Smooth muscle cell (in vitro differentiated cells): ENCODE data around the gene CROCC2. TPM values are rescaled to one million over a fixed set of nuclear protein-coding genes. Genes with fewer than 3 reads are reported as not detected.

Experiments
- DNase-seq: peaks from one replicate; lab custom pipeline; 2025; ENCODE audit not compliant: unreplicated experiment; lab: John Stamatoyannopoulos, UW
- H2AFZ ChIP-seq: fragments of 200-600 bp; sonication (generic); 2 replicates; pipeline ENCODE4 v1.6.0; 2016; ENCODE audit warnings: antibody characterized with exemption, low read depth, mild to moderate bottlenecking
- H3F3A ChIP-seq: fragments of 200-600 bp; sonication (generic); 2 replicates; pipeline ENCODE4 v1.6.0; 2017; ENCODE audit warnings: antibody characterized with exemption, low read depth
- H3K27ac ChIP-seq: fragments of 200-600 bp; sonication (generic); 2 replicates; pipeline ENCODE4 v1.5.1; 2016; ENCODE audit warnings: low read depth, mild to moderate bottlenecking
- H3K27me3 ChIP-seq: fragments of 200-600 bp; sonication (generic); 2 replicates; pipeline ENCODE4 v1.6.1; 2016; ENCODE audit warnings: low read depth, mild to moderate bottlenecking
- H3K36me3 ChIP-seq: fragments of 200-600 bp; sonication (generic); 2 replicates; pipeline ENCODE4 v1.5.1; 2016; ENCODE audit warnings: low read depth
- H3K4me1 ChIP-seq: fragments of 200-600 bp; sonication (generic); 2 replicates; pipeline ENCODE4 v1.5.1; 2016; ENCODE audit warnings: low read depth
- H3K4me2 ChIP-seq: fragments of 200-600 bp; sonication (generic); 2 replicates; pipeline ENCODE4 v1.6.0; 2016; ENCODE audit warnings: mild to moderate bottlenecking
- H3K4me3 ChIP-seq: fragments of 200-600 bp; sonication (generic); 2 replicates; pipeline ENCODE4 v1.5.1; 2016; ENCODE audit warnings: mild to moderate bottlenecking
- H3K79me2 ChIP-seq: fragments of 200-600 bp; sonication (generic); 2 replicates; pipeline ENCODE4 v1.6.0; 2016; ENCODE audit warnings: low read depth, mild to moderate bottlenecking
- H3K9ac ChIP-seq: fragments of 200-600 bp; sonication (generic); 2 replicates; pipeline ENCODE4 v1.6.0; 2016; ENCODE audit warnings: low read depth
- H3K9me3 ChIP-seq: fragments of 200-600 bp; sonication (generic); replicated peaks from 2 replicates; pipeline ENCODE4 v1.5.1; 2016; ENCODE audit warnings: low read depth
- H4K20me1 ChIP-seq: fragments of 200-600 bp; sonication (generic); 2 replicates; pipeline ENCODE4 v1.6.0; 2016; ENCODE audit warnings: low read depth
- CTCF ChIP-seq: fragments of 200-600 bp; sonication (generic); IDR thresholded peaks from 2 replicates; pipeline ENCODE4 v1.5.1; 2017; ENCODE audit warnings: borderline replicate concordance, mild to moderate bottlenecking, antibody characterized with exemption; ENCODE audit not compliant: insufficient read depth, poor library complexity, severe bottlenecking
- WGBS: methylation state at CpG from one replicate; pipeline ENCODE4 v1.1.7; 2016; ENCODE audit warnings: low lambda C conversion rate; 5-methylcytosine and 5-hydroxymethylcytosine counted together
- polyA plus RNA-seq: library from polyadenylated mRNA; unstranded; fragments of >200 nt; fragmentation: Nextera tagmentation; extraction: Ambion mirVana; gene quantifications from 2 replicates; pipeline ENCODE4 v1.2.1, GENCODE V29; 2016
- total RNA-seq: library from RNA; depleted of rRNA; stranded (reverse); fragments of >200 nt; gene quantifications from 2 replicates; pipeline ENCODE4 v1.2.3, GENCODE V29; 2014

The CROCC2 gene
- total and polyA plus RNA-seq, 2 experiments from 2014 or later = not detected

- WGBS = 74% methylated on average over 5 of the region's 5 CpGs
- Histone ChIP-seq H2AFZ (no peak overlapping the region), H3K79me2 (no peaks in the 10 kb centered on the region), H3K4me3 (no peak overlapping the region), H3K4me1 (no peaks in the 10 kb centered on the region), H3K27me3 (peaks cover 51% of the 10 kb centered on the region), H3F3A (no peaks in the 10 kb centered on the region), H4K20me1 (no peaks in the 10 kb centered on the region), H3K4me2 (no peak overlapping the region), H3K9ac (no peak overlapping the region), H3K9me3 (no peaks in the 10 kb centered on the region), H3K27ac (no peak overlapping the region), H3K36me3 (no peaks in the 10 kb centered on the region)
- no peak for DNase-seq
- no peak for TF ChIP-seq CTCF
Observed at GRCh38 chr2:241041589-241042158, 135.5 kb downstream of the CROCC2 start.

Other genes with a start within 250 kb of the CROCC2 start
- not detected in 2 replicates for gene AQP12B, start 223.5 kb upstream of the CROCC2 start, total RNA-seq
- gene AQP12B, start 223.5 kb upstream of the CROCC2 start, polyA plus RNA-seq = not detected in 2 replicates
- not detected in 2 replicates for gene AQP12A, start 214.5 kb upstream of the CROCC2 start, total RNA-seq
- gene AQP12A, start 214.5 kb upstream of the CROCC2 start, polyA plus RNA-seq = not detected in 2 replicates
- gene KIF1A, start 86.1 kb upstream of the CROCC2 start, total RNA-seq = 3.1 and 8.4 TPM in 2 replicates
- 4.6 and 8.1 TPM in 2 replicates for gene KIF1A, start 86.1 kb upstream of the CROCC2 start, polyA plus RNA-seq
- not detected in 2 replicates for gene AGXT, start 37.5 kb upstream of the CROCC2 start, total RNA-seq
- gene AGXT, start 37.5 kb upstream of the CROCC2 start, polyA plus RNA-seq = 0.12 TPM in 1 of 2 replicates, not detected in the other
- gene MAB21L4, start 10.2 kb upstream of the CROCC2 start, total RNA-seq = 0.99 and 2.2 TPM in 2 replicates
- 0.53 TPM in 1 of 2 replicates, not detected in the other for gene MAB21L4, start 10.2 kb upstream of the CROCC2 start, polyA plus RNA-seq
- gene SNED1, start 92.3 kb downstream of the CROCC2 start, total RNA-seq = 0.36 and 0.81 TPM in 2 replicates
- gene SNED1, start 92.3 kb downstream of the CROCC2 start, polyA plus RNA-seq = 1.1 and 3.0 TPM in 2 replicates
- 27.3 and 38.6 TPM in 2 replicates for gene MTERF4, start 196.0 kb downstream of the CROCC2 start, total RNA-seq
- 13.7 and 18.6 TPM in 2 replicates for gene MTERF4, start 196.0 kb downstream of the CROCC2 start, polyA plus RNA-seq
- gene PASK, start 243.1 kb downstream of the CROCC2 start, total RNA-seq = 2.6 and 8.9 TPM in 2 replicates
- 2.6 and 3.9 TPM in 2 replicates for gene PASK, start 243.1 kb downstream of the CROCC2 start, polyA plus RNA-seq
- 44.3 and 54.3 TPM in 2 replicates for gene PPP1R7, start 244.1 kb downstream of the CROCC2 start, total RNA-seq
- 74.9 and 86.8 TPM in 2 replicates for gene PPP1R7, start 244.1 kb downstream of the CROCC2 start, polyA plus RNA-seq